Measurements from ENCODE around the gene ST3GAL6. TPM values are rescaled to one million over a fixed set of nuclear protein-coding genes. Genes with fewer than 3 reads are reported as not detected.

ST3GAL6 gene
- total and polyA plus RNA-seq, 10 of the 15 experiments (the other 5 are each of a cell fraction or from before 2014, with no cell fraction given): 19.5 to 41.2 (median 37.4) TPM

DNA sequence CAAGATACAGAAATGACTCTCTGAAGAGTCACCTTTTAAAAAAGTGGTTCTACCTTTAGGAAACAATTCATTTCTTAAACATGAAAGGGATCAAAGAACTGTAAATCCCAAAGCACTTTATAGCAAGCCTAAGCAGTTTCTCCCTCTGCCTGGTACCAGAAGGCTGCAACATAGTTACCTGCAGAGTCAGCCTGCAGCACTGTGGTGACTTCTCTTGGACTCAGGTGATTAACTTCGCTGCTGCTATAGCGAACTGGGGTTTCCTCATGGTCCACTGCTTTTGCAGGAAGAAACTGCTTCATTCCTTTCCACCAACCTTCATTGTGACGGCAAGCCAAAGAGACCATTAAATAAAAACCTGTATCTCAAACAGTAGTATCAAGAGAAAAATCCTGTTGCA lies 37.3 kb downstream of the ST3GAL6 start:
- BruUV-seq (replicated peaks): no TSS peak
- SMC1A ChIA-PET (ENCODE audit: uncharacterized antibody, unreplicated experiment): no interaction called here
- no peak for ATAC-seq
- WGBS (ENCODE audit: insufficient coverage, insufficient replicate concordance, low lambda C conversion rate, missing lambda C conversion rate): 68% methylated on average over 3 of the region's 3 CpGs
- Histone ChIP-seq H3K4me1 (ENCODE audit: control insufficient read depth, insufficient read depth, low read length) (no peaks in the 10 kb centered on the region), H3K4me3 (no peak overlapping the region), H3K4me2 (ENCODE audit: control insufficient read depth, insufficient read depth) (no peak overlapping the region), H3K27me3 (replicated peaks in 1 of 2; ENCODE audit: control insufficient read depth in 2 of 2, insufficient read depth in 2 of 2, low read length in 1 of 2) (no peaks in the 10 kb centered on the region), H3K9me3 (replicated peaks; ENCODE audit: control insufficient read depth, insufficient read depth, low read length) (no peaks in the 10 kb centered on the region), H2AFZ (ENCODE audit: control insufficient read depth, low read depth, low read length) (no peak overlapping the region), H4K20me1 (ENCODE audit: control insufficient read depth, insufficient read depth) (no peaks in the 10 kb centered on the region), H3K79me2 (ENCODE audit: control insufficient read depth, insufficient read depth, low read length) (no peaks in the 10 kb centered on the region), H3K27ac (ENCODE audit: control insufficient read depth, insufficient read depth) (no peak overlapping the region), H3K9ac (ENCODE audit: control insufficient read depth, insufficient read depth, low read length) (no peak overlapping the region), H3K36me3 (ENCODE audit: control insufficient read depth in 2 of 2, insufficient read depth in 2 of 2, low read length in 1 of 2) (peaks cover 0 to 2% of the 10 kb centered on the region in 2 experiments; a peak in 1 of 4 replicates)
- CTCF ChIA-PET: interaction anchor here (1.0 to 4.4 kb wide), 3 partner anchors 196 to 200 kb away, joined by 3 to 57 read pairs (median 4); no protein-coding TSS in a partner anchor
- no peak for DNase-seq (ENCODE audit: low read depth, low spot score)
- intact Hi-C loops (cut with micrococcal nuclease; ENCODE audit: unreplicated experiment) (no loop called here), in situ Hi-C loops (cut with MboI) (loop anchor here (25.0 kb wide), 1 partner anchor 463 kb away; no protein-coding TSS in a partner anchor)
- RAD21 ChIA-PET (ENCODE audit: unreplicated experiment): no interaction called here
- TF ChIP-seq SPI1 (IDR thresholded peaks at IDR 0.05; ENCODE audit: borderline replicate concordance, insufficient read depth, low read depth, low read length): no peak
- TF ChIP-seq SUZ12 (IDR thresholded peaks at IDR 0.05; ENCODE audit: unreplicated experiment): no peak
- TF ChIP-seq, protein P1, sequence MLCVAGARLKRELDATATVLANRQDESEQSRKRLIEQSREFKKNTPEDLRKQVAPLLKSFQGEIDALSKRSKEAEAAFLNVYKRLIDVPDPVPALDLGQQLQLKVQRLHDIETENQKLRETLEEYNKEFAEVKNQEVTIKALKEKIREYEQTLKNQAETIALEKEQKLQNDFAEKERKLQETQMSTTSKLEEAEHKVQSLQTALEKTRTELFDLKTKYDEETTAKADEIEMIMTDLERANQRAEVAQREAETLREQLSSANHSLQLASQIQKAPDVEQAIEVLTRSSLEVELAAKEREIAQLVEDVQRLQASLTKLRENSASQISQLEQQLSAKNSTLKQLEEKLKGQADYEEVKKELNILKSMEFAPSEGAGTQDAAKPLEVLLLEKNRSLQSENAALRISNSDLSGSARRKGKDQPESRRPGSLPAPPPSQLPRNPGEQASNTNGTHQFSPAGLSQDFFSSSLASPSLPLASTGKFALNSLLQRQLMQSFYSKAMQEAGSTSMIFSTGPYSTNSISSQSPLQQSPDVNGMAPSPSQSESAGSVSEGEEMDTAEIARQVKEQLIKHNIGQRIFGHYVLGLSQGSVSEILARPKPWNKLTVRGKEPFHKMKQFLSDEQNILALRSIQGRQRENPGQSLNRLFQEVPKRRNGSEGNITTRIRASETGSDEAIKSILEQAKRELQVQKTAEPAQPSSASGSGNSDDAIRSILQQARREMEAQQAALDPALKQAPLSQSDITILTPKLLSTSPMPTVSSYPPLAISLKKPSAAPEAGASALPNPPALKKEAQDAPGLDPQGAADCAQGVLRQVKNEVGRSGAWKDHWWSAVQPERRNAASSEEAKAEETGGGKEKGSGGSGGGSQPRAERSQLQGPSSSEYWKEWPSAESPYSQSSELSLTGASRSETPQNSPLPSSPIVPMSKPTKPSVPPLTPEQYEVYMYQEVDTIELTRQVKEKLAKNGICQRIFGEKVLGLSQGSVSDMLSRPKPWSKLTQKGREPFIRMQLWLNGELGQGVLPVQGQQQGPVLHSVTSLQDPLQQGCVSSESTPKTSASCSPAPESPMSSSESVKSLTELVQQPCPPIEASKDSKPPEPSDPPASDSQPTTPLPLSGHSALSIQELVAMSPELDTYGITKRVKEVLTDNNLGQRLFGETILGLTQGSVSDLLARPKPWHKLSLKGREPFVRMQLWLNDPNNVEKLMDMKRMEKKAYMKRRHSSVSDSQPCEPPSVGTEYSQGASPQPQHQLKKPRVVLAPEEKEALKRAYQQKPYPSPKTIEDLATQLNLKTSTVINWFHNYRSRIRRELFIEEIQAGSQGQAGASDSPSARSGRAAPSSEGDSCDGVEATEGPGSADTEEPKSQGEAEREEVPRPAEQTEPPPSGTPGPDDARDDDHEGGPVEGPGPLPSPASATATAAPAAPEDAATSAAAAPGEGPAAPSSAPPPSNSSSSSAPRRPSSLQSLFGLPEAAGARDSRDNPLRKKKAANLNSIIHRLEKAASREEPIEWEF (IDR thresholded peaks at IDR 0.05; ENCODE audit: insufficient replicate concordance, low read depth, low read length): no peak
- no peak for TF ChIP-seq SRF (IDR thresholded peaks at IDR 0.05; ENCODE audit: low read depth in 2 of 2, low read length in 2 of 2)
- no peak for TF ChIP-seq NFXL1 (IDR thresholded peaks at IDR 0.05; ENCODE audit: borderline replicate concordance)
- no peak for TF ChIP-seq NBN (IDR thresholded peaks at IDR 0.05)
- TF ChIP-seq KLF5 (IDR thresholded peaks at IDR 0.05; ENCODE audit: partially characterized antibody): no peak
- no peak for TF ChIP-seq RAD51 (IDR thresholded peaks at IDR 0.05)
- TF ChIP-seq PML (IDR thresholded peaks at IDR 0.05; ENCODE audit: low read length): no peak
- no peak for FAIRE-seq
- POLR2A ChIA-PET: no interaction called here
